HS-27A (cell line): ENCODE measurements around the gene SDR39U1.
A peak's percentile ranks its signal among the peaks of the same experiment; 100 is the strongest.

ENCODE experiments used
- DNase-seq: peaks from one replicate; pipeline ENCODE4 v3.0.0-alpha.2; 2012; ENCODE audit warnings: low read depth, missing footprints

SDR39U1 gene

DNA sequence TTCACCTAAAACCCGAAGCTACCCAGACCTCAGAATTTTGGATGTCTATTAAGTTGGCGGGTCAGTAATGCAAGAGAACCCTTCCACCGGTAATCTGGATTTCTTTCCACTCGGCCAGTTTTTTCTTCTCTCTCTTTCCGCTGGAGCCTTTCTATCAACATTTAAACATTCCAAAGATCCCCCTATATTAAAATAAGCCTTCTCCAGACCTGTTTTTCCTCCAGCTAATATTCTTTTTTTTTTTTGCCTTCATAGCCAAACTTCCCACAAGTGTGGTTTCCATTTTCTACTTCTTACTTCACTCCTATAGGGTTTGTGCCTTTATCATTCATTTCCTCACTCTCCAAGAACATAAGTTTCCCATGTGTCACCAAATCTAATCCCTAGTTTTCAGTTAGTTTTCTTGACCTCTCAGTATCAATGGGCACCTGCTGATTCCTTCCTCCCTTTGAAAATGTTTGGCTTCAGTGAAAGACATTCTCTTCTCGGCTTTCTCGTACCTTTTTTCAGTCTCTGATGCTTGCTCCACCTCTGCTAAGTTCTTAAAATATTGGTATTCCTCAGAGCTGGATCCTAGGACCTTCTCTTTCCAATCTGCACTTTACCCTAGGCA, 583 bp upstream of the SDR39U1 start:
- DNase-seq, result no peak

DNA sequence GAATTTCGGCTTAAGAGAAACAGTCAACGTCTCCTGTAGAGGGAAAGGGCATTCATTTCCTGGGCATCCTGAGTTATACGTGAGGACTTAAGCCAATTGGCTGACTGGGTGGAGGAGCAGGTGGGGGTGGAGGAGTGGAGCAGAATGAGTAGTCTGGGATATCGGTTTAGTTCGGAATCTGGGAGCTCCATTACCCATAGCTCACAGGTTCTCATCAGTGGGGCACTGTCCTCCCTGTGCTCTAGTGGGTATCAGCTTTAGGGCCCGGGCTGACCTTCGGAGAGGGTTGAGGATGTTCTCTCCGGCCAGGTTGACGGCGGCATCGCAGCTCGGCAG, 704 bp downstream of the SDR39U1 start:
- DNase-seq, result peak; percentile 51

DNA sequence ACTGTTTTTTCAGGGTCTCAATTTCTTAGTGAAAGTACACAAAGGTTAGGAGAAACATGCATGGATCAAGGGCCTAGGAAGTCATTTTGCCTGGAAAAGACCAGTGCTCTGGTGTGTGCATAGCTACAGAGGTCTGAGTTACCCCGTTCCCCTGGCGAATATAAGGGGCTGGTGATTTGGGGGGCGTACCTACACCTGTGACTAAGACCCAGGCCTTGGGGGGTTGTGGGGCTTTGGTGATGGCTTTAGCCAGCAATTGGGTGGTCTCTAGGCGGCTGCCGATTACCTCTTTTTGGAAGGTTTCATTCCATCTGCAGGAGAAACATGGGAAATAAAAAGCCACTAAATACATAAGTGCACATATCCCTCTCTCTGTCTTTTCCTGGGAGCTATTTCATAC, 1.1 kb downstream of the SDR39U1 start:
- DNase-seq, result no peak

DNA sequence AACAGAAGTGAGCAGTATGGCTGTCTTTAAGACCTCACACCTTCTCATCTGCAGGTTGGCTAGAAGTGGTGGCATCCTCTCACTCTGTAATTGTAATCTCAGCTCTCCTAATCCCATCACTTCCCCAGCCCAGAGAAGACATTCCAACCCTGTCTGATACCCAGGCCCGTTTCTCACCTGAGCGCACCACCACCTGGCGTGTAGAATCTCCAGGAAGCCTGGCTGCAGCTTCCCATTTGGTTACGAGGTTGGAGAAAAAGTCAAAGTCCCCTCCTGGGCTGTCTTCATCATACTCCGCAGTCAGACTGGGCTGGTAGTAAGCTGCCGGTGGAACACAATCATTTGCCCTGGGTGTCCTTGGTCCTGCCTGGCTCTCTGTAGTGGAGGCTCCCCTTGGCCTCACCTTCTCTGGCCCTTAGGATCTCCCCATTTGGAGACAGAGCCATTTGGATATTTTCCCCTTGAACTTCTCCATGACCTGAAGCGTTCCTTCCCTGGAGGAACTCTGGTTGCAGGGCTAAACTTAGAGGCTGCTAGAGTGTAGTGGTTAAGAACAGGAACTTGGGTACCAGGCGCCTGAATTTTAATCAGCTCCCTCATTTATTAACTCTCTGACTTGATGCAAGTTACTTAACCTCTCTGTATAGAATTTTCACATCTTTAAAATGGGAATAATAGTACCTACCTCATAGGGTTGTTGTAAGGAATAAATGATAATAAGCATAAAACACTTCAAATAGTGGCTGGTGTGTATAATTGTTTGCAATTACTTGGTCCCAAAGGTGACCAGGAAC, 1.8 kb downstream of the SDR39U1 start:
- DNase-seq, result no peak

DNA sequence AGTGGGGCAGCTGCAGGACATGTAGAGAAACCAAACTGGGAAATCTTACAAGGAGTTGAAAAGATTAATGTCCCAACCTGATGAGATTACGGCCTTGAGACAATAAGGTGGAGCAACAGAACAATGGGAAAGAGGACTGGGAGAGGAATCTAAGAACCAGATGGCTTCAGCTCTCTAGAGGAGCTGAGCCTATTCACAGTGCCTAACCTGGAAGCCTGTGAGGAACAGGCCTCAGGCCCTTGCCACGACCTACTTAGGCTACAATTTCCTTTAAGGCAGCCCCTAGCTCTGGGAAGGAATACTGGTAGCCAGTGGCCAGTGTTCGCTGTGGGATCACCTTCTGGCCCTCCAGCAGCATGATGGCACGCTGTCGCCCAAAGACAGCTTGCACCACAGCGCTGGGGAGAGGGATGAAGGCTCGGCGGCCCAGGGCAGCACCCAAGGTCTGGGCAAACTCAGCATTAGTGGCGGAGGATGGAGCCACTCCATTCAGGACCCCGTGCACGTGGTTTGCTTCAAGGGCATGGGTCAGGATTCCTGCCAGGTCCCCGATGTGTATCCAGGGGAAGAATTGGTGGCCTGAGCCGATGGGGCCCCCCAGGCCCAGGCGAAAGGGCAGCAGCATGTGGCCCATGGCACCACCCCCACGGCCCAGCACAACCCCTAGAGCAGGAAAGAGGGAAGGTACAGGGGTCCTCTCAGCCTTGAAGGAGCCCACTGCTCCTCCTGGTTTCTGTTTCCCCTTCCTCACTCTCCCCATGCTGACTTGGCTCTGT, 2.6 kb downstream of the SDR39U1 start:
- DNase-seq, result no peak

DNA sequence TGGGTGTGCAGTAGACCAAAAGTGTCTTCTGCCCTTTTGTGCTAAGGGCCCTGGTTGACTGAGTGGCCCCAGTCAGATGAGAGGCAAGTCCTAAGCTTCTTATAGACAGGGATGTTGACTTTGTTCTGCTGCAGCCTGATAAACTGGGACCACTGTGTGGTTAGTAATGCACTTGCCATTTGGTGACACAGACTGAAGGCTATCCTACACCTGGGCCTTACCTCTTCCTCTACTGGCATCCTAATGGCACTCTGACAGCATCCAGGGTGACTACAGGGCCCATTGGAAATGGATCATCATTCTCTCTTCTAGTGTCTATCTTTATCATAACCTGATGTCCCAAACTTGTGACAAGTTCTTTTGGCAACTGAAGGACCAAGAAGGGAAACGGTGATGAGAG, 3.3 kb downstream of the SDR39U1 start:
- DNase-seq, result no peak

DNA sequence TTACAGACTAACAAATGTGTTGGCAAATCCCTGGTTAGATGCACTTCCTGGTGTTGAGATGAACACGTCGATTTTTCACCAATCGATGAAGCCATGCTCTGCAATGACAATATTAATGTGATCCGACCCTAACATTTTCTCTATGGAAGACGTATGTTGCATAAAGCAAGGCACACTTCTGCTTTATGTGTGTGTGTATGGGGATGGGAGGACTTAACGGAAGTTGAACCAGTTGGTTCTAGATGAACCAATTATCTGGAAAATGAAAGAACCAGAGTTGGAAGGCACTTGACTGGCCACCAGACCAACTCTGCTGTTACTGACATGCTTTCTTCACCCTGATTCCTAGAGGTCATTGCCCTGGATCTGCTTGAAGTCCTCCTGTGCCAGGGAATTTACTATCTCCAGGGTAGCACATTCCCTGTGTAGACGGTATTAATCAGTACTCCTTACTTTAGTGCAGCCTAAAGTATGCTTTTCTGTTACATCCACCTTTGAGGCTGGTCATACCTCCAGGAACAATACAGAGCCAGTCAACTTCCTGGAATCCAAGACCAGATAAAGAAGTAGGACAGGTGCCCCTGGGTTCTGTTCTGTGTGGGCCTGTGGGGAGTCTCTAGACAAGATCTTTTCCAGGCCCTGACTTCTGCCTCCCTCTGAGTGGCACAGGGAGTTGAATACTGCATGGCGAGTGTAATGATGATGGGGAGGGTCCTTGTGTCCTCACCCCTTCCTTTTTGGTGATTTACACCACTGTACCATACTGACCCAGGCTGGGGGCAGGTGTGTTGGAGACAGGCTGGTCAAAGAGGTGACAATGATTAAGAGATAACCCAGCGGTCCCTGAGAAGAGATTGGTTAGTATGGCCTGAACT, 4.1 kb downstream of the SDR39U1 start:
- no peak for DNase-seq

DNA sequence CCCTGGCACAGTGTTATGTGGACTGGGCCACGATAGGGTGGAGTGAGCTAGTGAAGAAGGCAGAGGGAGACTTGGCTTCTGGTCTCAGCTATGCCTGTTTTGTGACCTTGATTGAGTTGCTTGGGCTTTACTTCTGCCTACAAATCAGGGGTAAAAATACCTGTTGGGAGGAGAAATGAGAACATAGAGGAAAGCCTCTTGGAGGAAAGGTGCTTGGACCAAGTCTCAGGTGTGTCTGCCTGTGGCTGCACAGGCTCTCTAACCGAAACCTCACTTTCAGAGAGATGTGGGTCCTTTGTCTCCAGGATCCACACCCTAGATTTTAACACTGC, 4.9 kb downstream of the SDR39U1 start:
- no peak for DNase-seq

DNA sequence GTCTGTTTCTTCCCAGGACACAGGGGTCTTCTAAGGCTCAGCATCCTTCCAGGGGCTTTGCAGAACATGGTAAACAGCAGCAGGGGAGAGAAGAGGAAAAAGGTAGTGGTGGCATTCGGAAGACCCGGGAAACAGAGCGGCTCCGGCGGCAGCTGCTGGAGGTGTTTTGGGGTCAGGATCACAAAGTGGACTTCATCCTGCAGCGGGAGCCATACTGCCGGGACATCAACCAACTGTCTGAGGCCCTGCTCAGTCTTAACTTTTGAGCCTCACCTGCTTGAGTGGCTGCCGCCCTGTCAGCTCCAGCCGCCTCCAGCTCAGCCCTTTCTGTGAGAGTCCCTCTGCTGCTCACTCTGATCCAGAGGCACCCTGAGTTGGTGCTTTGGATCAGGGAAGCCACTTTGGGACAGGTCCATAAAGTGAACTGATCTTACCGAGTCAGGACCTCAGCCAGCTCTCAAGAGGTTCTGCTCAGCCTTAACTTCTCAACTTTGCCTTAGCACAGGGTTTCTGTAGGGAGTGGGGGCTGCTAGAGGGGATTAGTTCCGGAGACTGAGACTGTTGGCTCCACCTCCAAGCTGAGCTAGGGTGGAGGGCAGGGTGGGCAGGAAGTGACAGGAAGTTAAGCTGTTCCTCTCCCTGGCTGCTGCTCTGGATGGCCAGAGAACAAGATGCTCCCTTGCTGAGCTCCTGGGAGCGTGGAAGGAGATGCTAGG, 5.4 kb downstream of the SDR39U1 start:
- DNase-seq, result no peak

DNA sequence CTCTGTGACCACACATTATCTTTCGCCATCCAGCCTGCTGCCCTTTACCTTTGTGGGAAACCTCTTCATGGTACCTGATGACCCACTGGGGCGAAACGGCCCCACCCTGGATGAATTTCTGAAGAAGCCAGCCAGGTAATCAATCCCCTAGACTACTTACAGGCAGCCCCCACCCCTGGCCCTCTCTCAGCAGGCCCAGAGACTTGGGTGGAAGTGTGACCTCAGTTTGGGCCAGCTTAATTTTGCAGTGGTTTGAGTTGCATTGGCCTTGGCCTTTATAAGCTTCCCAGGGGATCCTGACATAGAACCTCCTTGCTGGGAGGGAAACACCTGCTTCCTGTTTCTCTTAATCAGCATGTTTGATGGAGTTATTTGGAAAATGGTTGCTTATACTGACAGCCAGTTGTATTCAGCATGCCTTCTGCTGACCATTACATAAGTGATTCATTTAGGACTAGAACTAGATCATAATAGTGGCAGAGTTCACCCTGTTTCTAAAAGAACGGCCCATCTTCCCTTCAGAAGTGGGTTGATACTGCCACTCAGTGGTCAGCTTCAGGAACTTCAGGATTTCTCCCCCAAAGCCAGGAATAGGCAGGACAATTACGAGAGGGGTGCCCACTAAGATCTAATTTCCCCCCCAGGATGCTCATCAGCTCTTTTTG, 6.1 kb downstream of the SDR39U1 start:
- DNase-seq, result no peak

DNA sequence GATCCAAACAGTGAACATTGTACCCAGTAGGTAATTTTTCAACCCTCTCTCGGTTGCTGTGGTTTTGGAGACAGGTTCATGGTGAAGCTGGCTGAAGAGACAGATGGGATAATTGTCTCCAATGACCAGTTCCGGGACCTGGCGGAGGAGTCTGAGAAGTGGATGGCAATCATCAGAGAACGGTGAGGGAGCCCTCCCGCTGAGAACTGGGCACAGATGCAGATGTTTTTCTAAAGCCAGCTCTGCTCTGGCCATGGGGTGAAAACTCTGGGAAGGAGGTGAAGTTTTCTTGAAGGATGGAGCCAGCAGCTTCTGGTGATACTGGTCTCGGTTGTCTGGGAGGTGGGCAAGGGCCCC, 6.6 kb downstream of the SDR39U1 start:
- DNase-seq, result no peak

DNA sequence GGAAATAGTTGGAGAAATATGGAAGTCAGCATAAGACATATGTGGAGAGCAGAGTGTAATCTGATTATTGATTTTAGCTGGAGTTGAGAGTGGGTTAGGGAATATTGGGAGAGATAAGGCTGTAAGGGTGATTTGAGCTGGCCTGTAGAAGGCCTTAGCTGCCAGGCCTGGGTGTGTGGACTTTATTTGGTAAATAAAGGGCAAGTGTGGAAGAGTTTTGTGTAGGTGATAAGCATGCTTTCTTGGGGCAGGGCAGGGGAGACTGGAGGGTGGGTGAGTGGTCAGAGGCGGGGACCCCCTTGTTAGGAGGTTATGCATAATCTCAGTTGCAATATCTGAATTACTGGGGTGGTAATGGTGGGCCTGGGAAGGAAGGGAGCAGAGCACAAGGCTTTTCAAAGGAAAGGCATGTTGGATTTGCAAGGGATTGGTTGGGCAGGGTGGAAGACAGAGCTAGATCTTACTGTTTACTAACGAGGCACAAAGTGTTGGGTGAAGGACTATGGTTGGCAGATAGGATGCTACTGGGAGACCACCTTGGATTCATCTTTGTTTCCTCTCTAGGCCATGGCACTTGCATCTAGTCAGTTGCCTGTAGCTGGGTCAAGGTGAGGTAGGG, 7.3 kb downstream of the SDR39U1 start:
- no peak for DNase-seq

DNA sequence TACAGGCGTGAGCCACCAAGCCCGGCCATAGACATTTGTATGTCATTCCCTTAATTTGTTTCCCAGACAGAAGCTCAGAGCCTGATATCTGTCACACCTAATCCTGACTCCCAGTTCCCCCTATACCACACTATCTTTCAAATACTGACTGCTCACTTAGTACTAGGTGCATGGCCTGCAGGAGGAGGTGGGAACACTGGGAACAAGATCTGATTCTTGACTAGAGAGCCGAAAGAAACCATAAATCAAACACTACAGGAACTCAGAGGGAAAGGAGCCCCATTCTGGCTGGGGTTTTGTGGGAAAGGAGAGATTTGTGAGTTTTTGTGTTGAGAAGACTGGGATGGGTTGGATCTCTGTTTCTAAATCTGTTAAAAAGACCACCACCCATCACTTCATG, 7.9 kb downstream of the SDR39U1 start:
- no peak for DNase-seq

DNA sequence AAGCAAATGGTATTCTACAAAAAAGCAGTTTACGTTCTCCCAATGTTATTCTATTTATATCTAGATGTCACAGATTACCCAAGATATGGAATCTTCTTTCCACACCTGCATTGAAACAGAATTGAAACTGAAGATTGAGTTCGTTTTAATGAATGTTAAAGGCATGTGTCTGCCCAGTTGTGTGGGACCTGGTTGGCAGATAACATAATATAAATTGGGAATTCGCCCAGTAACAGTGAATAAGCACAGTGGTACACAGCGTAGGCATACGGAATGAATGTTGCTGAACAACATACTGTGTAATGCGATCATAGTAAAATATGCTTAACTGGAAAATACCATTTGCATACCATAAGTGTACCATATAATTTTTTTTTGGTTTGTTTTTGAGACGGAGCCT, 8.5 kb downstream of the SDR39U1 start:
- no peak for DNase-seq

DNA sequence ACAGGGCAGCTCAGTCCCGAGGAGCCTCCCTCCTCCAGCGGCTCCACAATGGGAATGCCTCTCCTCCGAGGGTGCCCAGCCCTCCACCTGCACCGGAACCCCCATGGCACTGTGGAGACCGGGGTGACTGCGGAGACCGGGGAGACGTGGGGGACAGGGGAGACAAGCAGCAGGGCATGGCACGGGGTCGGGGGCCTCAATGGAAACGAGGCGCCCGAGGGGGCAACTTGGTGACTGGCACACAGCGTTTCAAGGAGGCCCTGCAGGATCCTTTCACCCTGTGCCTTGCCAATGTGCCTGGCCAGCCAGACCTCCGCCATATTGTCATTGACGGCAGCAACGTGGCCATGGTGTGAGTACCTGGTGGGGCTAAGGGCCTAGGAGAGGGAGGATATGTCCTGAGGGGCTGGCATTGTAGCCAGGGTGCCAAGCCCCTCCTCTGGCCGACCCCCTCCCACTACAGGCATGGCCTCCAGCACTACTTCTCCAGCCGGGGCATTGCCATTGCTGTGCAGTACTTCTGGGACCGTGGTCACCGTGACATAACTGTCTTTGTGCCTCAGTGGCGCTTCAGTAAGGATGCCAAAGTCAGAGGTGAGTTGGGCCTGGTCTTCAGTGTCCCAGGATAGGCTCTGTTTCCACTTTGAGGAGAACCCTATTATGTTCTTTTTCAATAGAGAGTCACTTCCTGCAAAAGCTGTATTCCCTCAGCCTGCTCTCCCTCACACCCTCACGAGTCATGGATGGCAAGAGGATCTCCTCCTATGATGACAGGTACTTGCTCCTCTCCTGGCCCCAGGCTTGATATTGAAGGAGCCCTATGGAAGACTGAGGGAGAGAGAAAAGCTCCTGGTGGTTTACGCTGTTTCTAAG, 10.1 kb downstream of the SDR39U1 start:
- DNase-seq, result no peak

DNA sequence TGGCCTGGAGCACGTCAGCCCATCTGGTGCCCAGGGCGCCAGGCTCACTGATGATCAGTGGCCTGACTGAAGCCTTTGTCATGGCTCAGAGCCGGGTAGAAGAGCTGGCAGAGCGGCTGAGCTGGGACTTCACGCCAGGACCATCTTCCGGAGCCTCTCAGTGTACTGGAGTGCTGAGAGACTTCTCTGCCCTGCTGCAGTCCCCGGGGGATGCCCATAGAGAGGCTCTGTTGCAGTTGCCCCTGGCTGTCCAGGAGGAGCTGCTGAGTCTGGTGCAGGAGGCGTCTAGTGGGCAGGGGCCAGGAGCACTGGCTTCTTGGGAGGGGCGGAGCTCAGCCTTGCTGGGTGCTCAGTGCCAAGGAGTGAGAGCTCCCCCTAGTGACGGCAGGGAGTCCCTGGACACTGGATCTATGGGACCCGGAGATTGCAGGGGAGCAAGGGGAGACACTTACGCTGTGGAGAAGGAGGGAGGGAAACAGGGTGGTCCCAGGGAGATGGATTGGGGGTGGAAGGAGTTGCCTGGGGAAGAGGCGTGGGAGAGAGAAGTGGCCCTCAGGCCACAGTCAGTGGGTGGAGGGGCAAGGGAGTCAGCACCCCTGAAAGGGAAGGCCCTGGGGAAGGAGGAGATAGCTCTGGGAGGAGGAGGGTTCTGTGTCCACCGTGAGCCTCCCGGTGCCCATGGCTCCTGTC, 10.9 kb downstream of the SDR39U1 start:
- peak; percentile 88 for DNase-seq

DNA sequence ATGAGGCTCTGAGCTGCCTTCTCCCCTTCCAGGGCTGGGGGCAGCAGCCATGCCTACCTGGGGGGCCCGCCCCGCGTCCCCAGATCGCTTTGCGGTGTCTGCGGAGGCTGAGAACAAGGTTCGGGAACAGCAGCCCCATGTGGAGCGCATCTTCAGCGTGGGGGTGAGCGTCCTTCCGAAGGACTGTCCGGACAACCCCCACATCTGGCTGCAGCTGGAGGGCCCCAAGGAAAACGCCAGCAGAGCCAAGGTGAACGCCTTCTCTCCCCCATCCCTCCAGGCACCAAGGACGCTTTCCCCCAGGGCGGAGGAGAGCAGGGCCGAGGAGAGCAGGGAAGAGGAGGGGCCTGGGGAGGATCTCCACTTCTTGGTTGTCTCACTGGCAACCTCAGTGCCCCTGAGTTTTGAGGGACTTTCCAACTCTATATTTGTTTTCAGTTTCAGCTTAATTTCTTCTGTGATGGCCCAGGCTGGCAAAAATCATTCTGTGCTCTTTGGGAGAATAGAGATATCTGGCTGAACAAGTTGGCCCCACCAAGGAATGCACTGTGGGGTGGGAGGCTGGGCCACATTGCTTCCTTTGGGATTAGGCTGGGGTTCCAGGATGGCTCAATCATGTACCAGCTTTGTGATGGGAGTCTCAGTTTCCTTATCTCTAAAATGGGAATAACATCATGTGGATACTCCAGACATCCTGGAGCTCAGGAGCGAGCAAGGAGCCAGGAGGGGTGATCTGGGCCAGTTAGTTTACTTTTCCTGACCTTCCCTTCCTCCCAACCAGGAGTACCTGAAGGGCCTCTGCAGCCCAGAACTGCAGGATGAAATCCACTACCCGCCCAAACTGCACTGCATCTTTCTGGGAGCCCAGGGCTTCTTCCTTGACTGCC, 11.7 kb downstream of the SDR39U1 start:
- DNase-seq, result no peak

DNA sequence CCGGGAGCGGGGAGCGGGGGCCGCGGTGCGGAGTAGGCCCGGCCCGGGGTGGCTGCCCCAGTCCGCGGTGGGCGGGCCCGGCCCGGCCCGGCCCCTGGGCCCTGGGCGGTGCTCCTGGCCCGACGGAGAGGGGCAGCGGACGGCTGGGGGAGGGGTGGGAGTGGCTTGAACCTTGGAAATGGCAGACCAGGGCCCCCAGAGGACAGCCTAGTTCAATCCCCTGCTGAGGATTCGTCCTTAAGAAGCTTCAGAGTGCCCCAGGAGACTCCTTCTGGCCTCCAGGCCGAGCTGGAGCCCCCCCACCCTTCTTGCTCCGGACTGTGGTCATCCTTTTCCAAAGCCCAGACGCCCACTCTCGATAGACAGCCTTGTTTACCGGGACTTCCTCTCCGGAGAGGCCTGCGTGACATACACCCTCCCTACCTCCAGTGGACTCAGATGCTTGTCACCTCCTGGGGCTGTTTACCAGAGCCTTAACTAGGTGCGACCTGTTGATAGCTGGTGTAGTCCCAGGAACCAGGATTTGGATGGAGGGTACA, 12.4 kb downstream of the SDR39U1 start:
- DNase-seq, result no peak
